ENCODE results near the gene MTMR8. TPM values are rescaled to one million over a fixed set of nuclear protein-coding genes. Genes with fewer than 3 reads are reported as not detected.

MTMR8 gene
- total and polyA plus RNA-seq, 9 of the 15 experiments (the other 6 are each of a cell fraction or from before 2014, with no cell fraction given): 1.8 to 5.5 (median 3.0) TPM

DNA sequence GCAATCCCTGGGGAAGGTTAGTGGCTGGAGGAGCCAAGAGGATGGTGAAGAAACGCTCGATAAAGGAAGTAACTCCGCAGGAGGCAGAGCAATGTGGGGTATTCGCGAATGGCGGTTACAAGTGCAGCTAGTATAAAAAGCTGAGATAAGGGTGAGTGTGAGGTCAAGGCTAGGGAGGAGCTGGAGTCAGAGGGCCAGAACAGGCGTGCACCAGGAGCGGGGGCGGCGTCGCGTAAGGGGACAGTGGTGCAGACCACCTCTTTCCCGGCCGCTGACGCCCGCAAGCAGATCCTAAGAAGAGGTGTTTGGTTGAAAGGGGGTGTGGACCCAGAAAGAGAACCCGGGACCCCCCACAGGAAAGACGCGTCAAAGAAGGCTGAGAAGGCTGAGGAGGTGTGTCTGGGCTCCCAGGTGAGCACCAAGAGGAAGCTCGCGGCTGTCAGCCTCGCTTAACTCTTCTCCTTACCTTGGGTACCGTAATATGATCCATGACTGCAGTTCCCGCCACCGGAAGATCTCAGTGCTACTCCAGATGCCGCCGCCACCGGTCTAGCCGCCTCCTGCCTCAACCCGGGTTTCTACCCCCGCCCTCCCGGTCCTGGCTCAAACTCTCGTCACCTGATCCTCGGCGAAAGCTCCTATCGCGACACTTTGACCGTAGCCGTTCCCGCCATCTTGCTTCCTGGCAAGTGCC is at the start of gene MTMR8 (continued):
- TF ChIP-seq, protein P1, sequence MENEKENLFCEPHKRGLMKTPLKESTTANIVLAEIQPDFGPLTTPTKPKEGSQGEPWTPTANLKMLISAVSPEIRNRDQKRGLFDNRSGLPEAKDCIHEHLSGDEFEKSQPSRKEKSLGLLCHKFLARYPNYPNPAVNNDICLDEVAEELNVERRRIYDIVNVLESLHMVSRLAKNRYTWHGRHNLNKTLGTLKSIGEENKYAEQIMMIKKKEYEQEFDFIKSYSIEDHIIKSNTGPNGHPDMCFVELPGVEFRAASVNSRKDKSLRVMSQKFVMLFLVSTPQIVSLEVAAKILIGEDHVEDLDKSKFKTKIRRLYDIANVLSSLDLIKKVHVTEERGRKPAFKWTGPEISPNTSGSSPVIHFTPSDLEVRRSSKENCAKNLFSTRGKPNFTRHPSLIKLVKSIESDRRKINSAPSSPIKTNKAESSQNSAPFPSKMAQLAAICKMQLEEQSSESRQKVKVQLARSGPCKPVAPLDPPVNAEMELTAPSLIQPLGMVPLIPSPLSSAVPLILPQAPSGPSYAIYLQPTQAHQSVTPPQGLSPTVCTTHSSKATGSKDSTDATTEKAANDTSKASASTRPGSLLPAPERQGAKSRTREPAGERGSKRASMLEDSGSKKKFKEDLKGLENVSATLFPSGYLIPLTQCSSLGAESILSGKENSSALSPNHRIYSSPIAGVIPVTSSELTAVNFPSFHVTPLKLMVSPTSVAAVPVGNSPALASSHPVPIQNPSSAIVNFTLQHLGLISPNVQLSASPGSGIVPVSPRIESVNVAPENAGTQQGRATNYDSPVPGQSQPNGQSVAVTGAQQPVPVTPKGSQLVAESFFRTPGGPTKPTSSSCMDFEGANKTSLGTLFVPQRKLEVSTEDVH (IDR thresholded peaks at IDR 0.05; ENCODE audit: low read depth, partially characterized antibody): peak; percentile 20
- TF ChIP-seq TFAM (CRISPR knock-in tag; conservative IDR thresholded peaks at IDR 0.05) (no peak), FOSL1 (tag; conservative IDR thresholded peaks at IDR 0.05) (no peak), ESRRB (CRISPR knock-in tag; IDR thresholded peaks at IDR 0.05; ENCODE audit: borderline replicate concordance) (no peak), PHB (CRISPR knock-in tag; IDR thresholded peaks at IDR 0.05) (no peak), BMI1 (IDR thresholded peaks at IDR 0.05; ENCODE audit: low read length) (no peak), PHF8 (IDR thresholded peaks at IDR 0.05; ENCODE audit: borderline replicate concordance, low read length) (peak; percentile 36; the same call in 1 of the 2 replicates), CHD1 (IDR thresholded peaks at IDR 0.05; ENCODE audit: low read length) (no peak), PHTF2 (CRISPR knock-in tag; IDR thresholded peaks at IDR 0.05) (no peak), MYBL2 (IDR thresholded peaks at IDR 0.05; ENCODE audit: low read depth) (no peak), MYBL2 (CRISPR knock-in tag; IDR thresholded peaks at IDR 0.05; ENCODE audit: borderline replicate concordance) (no peak), HNRNPLL (IDR thresholded peaks at IDR 0.05; ENCODE audit: low read depth, low read length, poor library complexity, severe bottlenecking) (no peak), ZNF146 (CRISPR knock-in tag; IDR thresholded peaks at IDR 0.05; ENCODE audit: unreplicated experiment) (no peak), ZNF589 (CRISPR knock-in tag; IDR thresholded peaks at IDR 0.05; ENCODE audit: low read depth) (no peak), LCOR (CRISPR knock-in tag; IDR thresholded peaks at IDR 0.05) (no peak), L3MBTL2 (IDR thresholded peaks at IDR 0.05) (peak; percentile 29; the same call in 1 of the 2 replicates), PRMT5 (CRISPR knock-in tag; IDR thresholded peaks at IDR 0.05) (no peak), ZNF445 (CRISPR knock-in tag; IDR thresholded peaks at IDR 0.05; ENCODE audit: low read depth) (no peak), POLR2A (conservative IDR thresholded peaks at IDR 0.05) (peak; percentile 44; the same call in 1 of the 2 replicates), MEIS2 (IDR thresholded peaks at IDR 0.05; ENCODE audit: partially characterized antibody) (no peak)
- TF ChIP-seq, protein P2, sequence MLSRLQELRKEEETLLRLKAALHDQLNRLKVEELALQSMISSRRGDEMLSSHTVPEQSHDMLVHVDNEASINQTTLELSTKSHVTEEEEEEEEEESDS (CRISPR knock-in tag; IDR thresholded peaks at IDR 0.05): no peak
- TF ChIP-seq, protein P3, sequence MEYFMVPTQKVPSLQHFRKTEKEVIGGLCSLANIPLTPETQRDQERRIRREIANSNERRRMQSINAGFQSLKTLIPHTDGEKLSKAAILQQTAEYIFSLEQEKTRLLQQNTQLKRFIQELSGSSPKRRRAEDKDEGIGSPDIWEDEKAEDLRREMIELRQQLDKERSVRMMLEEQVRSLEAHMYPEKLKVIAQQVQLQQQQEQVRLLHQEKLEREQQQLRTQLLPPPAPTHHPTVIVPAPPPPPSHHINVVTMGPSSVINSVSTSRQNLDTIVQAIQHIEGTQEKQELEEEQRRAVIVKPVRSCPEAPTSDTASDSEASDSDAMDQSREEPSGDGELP (CRISPR knock-in tag; IDR thresholded peaks at IDR 0.05; ENCODE audit: borderline replicate concordance): peak; percentile 42; the same call in 1 of the 2 replicates
- TF ChIP-seq, protein P4, sequence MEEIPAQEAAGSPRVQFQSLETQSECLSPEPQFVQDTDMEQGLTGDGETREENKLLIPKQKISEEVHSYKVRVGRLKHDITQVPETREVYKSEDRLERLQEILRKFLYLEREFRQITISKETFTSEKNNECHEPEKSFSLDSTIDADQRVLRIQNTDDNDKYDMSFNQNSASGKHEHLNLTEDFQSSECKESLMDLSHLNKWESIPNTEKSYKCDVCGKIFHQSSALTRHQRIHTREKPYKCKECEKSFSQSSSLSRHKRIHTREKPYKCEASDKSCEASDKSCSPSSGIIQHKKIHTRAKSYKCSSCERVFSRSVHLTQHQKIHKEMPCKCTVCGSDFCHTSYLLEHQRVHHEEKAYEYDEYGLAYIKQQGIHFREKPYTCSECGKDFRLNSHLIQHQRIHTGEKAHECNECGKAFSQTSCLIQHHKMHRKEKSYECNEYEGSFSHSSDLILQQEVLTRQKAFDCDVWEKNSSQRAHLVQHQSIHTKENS (CRISPR knock-in tag; IDR thresholded peaks at IDR 0.05): no peak
- TF ChIP-seq, protein P5, sequence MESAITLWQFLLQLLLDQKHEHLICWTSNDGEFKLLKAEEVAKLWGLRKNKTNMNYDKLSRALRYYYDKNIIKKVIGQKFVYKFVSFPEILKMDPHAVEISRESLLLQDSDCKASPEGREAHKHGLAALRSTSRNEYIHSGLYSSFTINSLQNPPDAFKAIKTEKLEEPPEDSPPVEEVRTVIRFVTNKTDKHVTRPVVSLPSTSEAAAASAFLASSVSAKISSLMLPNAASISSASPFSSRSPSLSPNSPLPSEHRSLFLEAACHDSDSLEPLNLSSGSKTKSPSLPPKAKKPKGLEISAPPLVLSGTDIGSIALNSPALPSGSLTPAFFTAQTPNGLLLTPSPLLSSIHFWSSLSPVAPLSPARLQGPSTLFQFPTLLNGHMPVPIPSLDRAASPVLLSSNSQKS (CRISPR knock-in tag; IDR thresholded peaks at IDR 0.05): no peak

All from K562 (cell line).